GM12878 (cell line): ENCODE data around the gene LMAN1L. TPM values are rescaled to one million over a fixed set of nuclear protein-coding genes. Genes with fewer than 3 reads are reported as not detected.

Experiments
- ATAC-seq: fragments of 200-7000 bp; cut with Tn5 transposase; 3 replicates; pipeline ENCODE4 v1.9.1; 2020; ENCODE audit warnings: mild to moderate bottlenecking, moderate library complexity
- BruUV-seq: library from RNA; stranded (reverse); fragments of 400-500 nt; replicated peaks from 2 replicates; lab custom pipeline; 2021; lab: Mats Ljungman, UMichigan
- CTCF ChIA-PET: fragments of 300-600 bp; sonication (Branson Sonifier 250); formaldehyde crosslinking; extraction: SDS; loops from one replicate; lab custom pipeline; 2021; ENCODE audit warnings: inconsistent platforms; lab: Yijun Ruan, JAX
- POLR2A ChIA-PET: fragments of 350-600 bp; formaldehyde crosslinking; extraction: SDS; loops from one replicate; lab custom pipeline; 2021; ENCODE audit warnings: inconsistent platforms; lab: Charles Lee
- RAD21 ChIA-PET: fragments of 300-600 bp; sonication (Branson Sonifier 250); formaldehyde crosslinking; loops from one replicate; lab custom pipeline; 2023; ENCODE audit warnings: antibody characterized with exemption; ENCODE audit not compliant: unreplicated experiment; lab: Charles Lee
- SMC1A ChIA-PET: fragments of 300-600 bp; sonication (Branson Sonifier 250); formaldehyde crosslinking; loops from one replicate; lab custom pipeline; 2023; ENCODE audit not compliant: unreplicated experiment, uncharacterized antibody; lab: Charles Lee
- DNase-seq: peaks from one replicate; pipeline ENCODE4 v3.0.0-alpha.2; 2011; ENCODE audit warnings: low read depth, low spot score
- FAIRE-seq: peaks from 3 replicates; lab custom pipeline; 2011; peaks lifted over from hg19 to GRCh38; lab: Jason Lieb, UNC
- H2AFZ ChIP-seq: 2 replicates; pipeline ENCODE4 v1.6.0; 2011; ENCODE audit warnings: low read depth, low read length, control low read depth; ENCODE audit not compliant: control insufficient read depth
- H3K27ac ChIP-seq: 2 replicates; pipeline ENCODE4 v1.5.1; 2011; ENCODE audit warnings: control low read depth; ENCODE audit not compliant: control insufficient read depth, insufficient read depth
- H3K27me3 ChIP-seq, 2 experiments: replicated peaks in 1 of 2; 2 replicates each; pipeline versions ENCODE4 v1.6.0 to v1.6.1; 2011; ENCODE audit warnings: low read length in 1 of 2; ENCODE audit not compliant: control insufficient read depth in 2 of 2, insufficient read depth in 2 of 2
- H3K36me3 ChIP-seq, 2 experiments: 2 replicates each; pipeline ENCODE4 v1.5.1; 2011; ENCODE audit warnings: low read length in 1 of 2; ENCODE audit not compliant: control insufficient read depth in 2 of 2, insufficient read depth in 2 of 2
- H3K4me1 ChIP-seq: 2 replicates; pipeline ENCODE4 v1.6.1; 2011; ENCODE audit warnings: mild to moderate bottlenecking, low read length, moderate library complexity, mixed read lengths; ENCODE audit not compliant: control insufficient read depth, insufficient read depth
- H3K4me2 ChIP-seq: 2 replicates; pipeline ENCODE4 v1.6.0; 2011; ENCODE audit warnings: control low read depth; ENCODE audit not compliant: control insufficient read depth, insufficient read depth
- H3K4me3 ChIP-seq: fragments of 200-600 bp; sonication (generic); 2 replicates; pipeline ENCODE4 v1.5.1; 2016
- H3K79me2 ChIP-seq: 2 replicates; pipeline ENCODE4 v1.6.0; 2011; ENCODE audit warnings: low read length; ENCODE audit not compliant: control insufficient read depth, insufficient read depth
- H3K9ac ChIP-seq: 2 replicates; pipeline ENCODE4 v1.8.0; 2011; ENCODE audit warnings: low read length, control low read depth, mixed read lengths; ENCODE audit not compliant: control insufficient read depth, insufficient read depth
- H3K9me3 ChIP-seq: replicated peaks from 3 replicates; pipeline ENCODE4 v1.5.1; 2011; ENCODE audit warnings: mild to moderate bottlenecking, low read length; ENCODE audit not compliant: control insufficient read depth, insufficient read depth
- H4K20me1 ChIP-seq: 2 replicates; pipeline ENCODE4 v1.6.0; 2011; ENCODE audit not compliant: control insufficient read depth, insufficient read depth
- CHD2 ChIP-seq: IDR thresholded peaks from 2 replicates; pipeline ENCODE4 v1.6.1; 2011; ENCODE audit warnings: low read depth, low read length, improper control_type of control experiment, borderline replicate concordance
- HSF1 ChIP-seq: fragments of 150-350 bp; IDR thresholded peaks from 2 replicates; pipeline ENCODE4 v1.6.1; 2014; ENCODE audit warnings: mild to moderate bottlenecking, low read depth, low read length
- POLR2A ChIP-seq: IDR thresholded peaks from 2 replicates; pipeline ENCODE4 v1.6.1; 2011; ENCODE audit warnings: low read depth, mild to moderate bottlenecking, low read length
- POLR2AphosphoS5 ChIP-seq: IDR thresholded peaks from 2 replicates; pipeline ENCODE4 v1.6.1; 2011; ENCODE audit warnings: mild to moderate bottlenecking, low read length, inconsistent platforms
- POU2F2 ChIP-seq: IDR thresholded peaks from 3 replicates; pipeline ENCODE4 v1.6.1; 2011; ENCODE audit warnings: low read depth, mild to moderate bottlenecking, low read length, borderline replicate concordance
- SMAD5 ChIP-seq: IDR thresholded peaks from 2 replicates; pipeline ENCODE4 v1.6.1; 2016; ENCODE audit warnings: antibody characterized with exemption, low read depth
- STAT1 ChIP-seq: fragments of 450-650 bp; conservative IDR thresholded peaks from 2 replicates; pipeline ENCODE4 v1.6.1; 2014; ENCODE audit warnings: antibody characterized with exemption, mild to moderate bottlenecking
- TCF12 ChIP-seq: IDR thresholded peaks from 2 replicates; pipeline ENCODE4 v1.6.1; 2011; ENCODE audit warnings: low read depth, mild to moderate bottlenecking, low read length
- USF2 ChIP-seq: IDR thresholded peaks from 2 replicates; pipeline ENCODE4 v1.6.1; 2011; ENCODE audit warnings: low read depth, low read length, improper control_type of control experiment, borderline replicate concordance
- ZNF687 ChIP-seq: fragments of 450-650 bp; IDR thresholded peaks from 2 replicates; pipeline ENCODE4 v1.6.1; 2017; ENCODE audit warnings: mild to moderate bottlenecking, moderate library complexity
- WGBS: methylation state at CpG from one replicate; pipeline ENCODE4 v1.1.6; 2016; ENCODE audit warnings: low lambda C conversion rate; ENCODE audit not compliant: insufficient replicate concordance, insufficient coverage; ENCODE audit errors: missing lambda C conversion rate; 5-methylcytosine and 5-hydroxymethylcytosine counted together
- in situ Hi-C: fragments of 300-500 bp; cut with MboI; formaldehyde crosslinking; loops from 9 replicates; pipeline ENCODE4 v1.14.3; 2018; ENCODE audit warnings: mixed read lengths
- intact Hi-C: fragments of 100-400 bp; cut with micrococcal nuclease; formaldehyde crosslinking; loops from one replicate; pipeline ENCODE4 v1.14.2; 2022; ENCODE audit not compliant: unreplicated experiment
- polyA plus RNA-seq, 11 experiments: library from polyadenylated mRNA; depleted of rRNA in 4 of 11; unstranded in 6 of 11; stranded (reverse) in 5 of 11; fragments of >200 nt; fragmentation: Nextera tagmentation in 4 of 11; fragmentation: Illumina TruSeq in 1 of 11; extraction: Ambion mirVana in 4 of 11; extraction: Trizol in 1 of 11; gene quantifications; 1 replicate in 1 of 11; 2 replicates in 10 of 11; pipeline versions ENCODE4 v1.2.1 to v1.2.3, GENCODE V29; 2011 to 2016; ENCODE audit warnings: inconsistent platforms in 2 of 11, missing spikeins in 2 of 11, low read depth in 1 of 11
- total RNA-seq, 4 experiments: library from RNA; depleted of rRNA in 3 of 4; stranded (reverse); fragments of >200 nt in 3 of 4; fragmentation: Illumina TruSeq in 1 of 4; extraction: Trizol in 1 of 4; gene quantifications; 2 replicates each; pipeline versions ENCODE4 v1.2.1 to v1.2.3, GENCODE V29; 2013 to 2021

Gene LMAN1L
- total and polyA plus RNA-seq, 10 of the 15 experiments (the other 5 are each of a cell fraction or from before 2014, with no cell fraction given) = not detected

- under 1% methylated on average over 7 of the region's 7 CpGs for WGBS
- ChIA-PET RAD21 (interaction anchor here (0.8 to 25.2 kb wide), 13 partner anchors 3 to 402 kb away, joined by 3 to 1186 read pairs (median 8); partner anchors contain the start of genes COX5A, CSK and ULK3), CTCF (interaction anchor here (0.5 to 25.9 kb wide), 12 partner anchors 11 to 390 kb away, joined by 3 to 1288 read pairs (median 4); partner anchors contain the start of genes CSK, EDC3 and FAM219B), POLR2A (interaction anchor here (0.5 to 14.2 kb wide), 16 partner anchors 10 to 385 kb away, joined by 3 to 602 read pairs (median 5); partner anchors contain the start of genes CLK3 and CSK), SMC1A (interaction anchor here (0.7 to 15.7 kb wide), 10 partner anchors 10 to 402 kb away, joined by 3 to 811 read pairs (median 9); partner anchors contain the start of gene CSK)
- TF ChIP-seq STAT1 (no peak), USF2 (no peak), POLR2A (peak; percentile 19; the same call in 1 of the 2 replicates), SMAD5 (0 out of 2 replicates have a peak, but pooled peaks have one; percentile 51), POU2F2 (peak; percentile 31; the same call in 1 of the 3 replicates), POLR2AphosphoS5 (peak; percentile 30; the same call in 1 of the 2 replicates), ZNF687 (peak; percentile 0; the same call in 1 of the 2 replicates), TCF12 (0 out of 2 replicates have a peak, but pooled peaks have one; percentile 28), HSF1 (no peak), CHD2 (0 out of 2 replicates have a peak, but pooled peaks have one; percentile 9)
- Histone ChIP-seq H3K27ac (peak overlapping the region; percentile 96), H4K20me1 (no peaks in the 10 kb centered on the region), H3K4me3 (peak overlapping the region; percentile 94), H3K4me2 (peak overlapping the region; percentile 67), H3K79me2 (peaks cover 92% of the 10 kb centered on the region), H3K36me3 (peaks cover 0 to 2% of the 10 kb centered on the region in 2 experiments; a peak in 3 of 4 replicates), H3K9me3 (no peaks in the 10 kb centered on the region), H3K9ac (peak overlapping the region; percentile 82), H3K4me1 (peaks cover 47% of the 10 kb centered on the region), H3K27me3 (no peaks in the 10 kb centered on the region), H2AFZ (no peak overlapping the region)
- FAIRE-seq = no peak
- DNase-seq = no peak
- no peak for ATAC-seq
- intact Hi-C loops = loop anchor here (1.0 to 5.0 kb wide), 3 partner anchors 9 to 390 kb away; partner anchors contain the start of gene ARID3B
- in situ Hi-C loops = no loop called here
- no TSS peak for BruUV-seq
Measured at GRCh38 chr15:74786551-74787165, 26.0 kb upstream of the LMAN1L start.
